K562 (cell line): ENCODE measurements around the gene DIPK1A. TPM values are rescaled to one million over a fixed set of nuclear protein-coding genes. Genes with fewer than 3 reads are reported as not detected.

Experiments
- ATAC-seq: fragments of 200-7000 bp; cut with Tn5 transposase; 3 replicates; pipeline ENCODE4 v1.9.1; 2020; ENCODE audit warnings: moderate library complexity
- BruUV-seq: library from RNA; stranded (reverse); fragments of 400-500 nt; replicated peaks from 2 replicates; lab custom pipeline; 2021; lab: Mats Ljungman, UMichigan
- CTCF ChIA-PET: fragments of 300-600 bp; formaldehyde crosslinking; extraction: SDS; loops from one replicate; lab custom pipeline; 2021; ENCODE audit warnings: low intra/inter-chr PET ratio; lab: Yijun Ruan, JAX
- POLR2A ChIA-PET: fragments of 300-600, 350-650 bp; sonication (Branson Sonifier 250); formaldehyde crosslinking; extraction: SDS; loops from one replicate; lab custom pipeline; 2021; ENCODE audit warnings: antibody characterized with exemption, inconsistent platforms; lab: Yijun Ruan, JAX
- DNase-seq, 4 experiments: peaks; one replicate each; pipeline versions ENCODE4 v3.0.0 to v3.0.0-alpha.2; 2011 to 2018; ENCODE audit warnings: low spot score in 3 of 4, mixed read lengths in 3 of 4; ENCODE audit errors: extremely low read depth in 1 of 4
- FAIRE-seq: peaks from 2 replicates; lab custom pipeline; 2011; peaks lifted over from hg19 to GRCh38; lab: Jason Lieb, UNC
- H2AFZ ChIP-seq: 2 replicates; pipeline ENCODE4 v1.6.0; 2011; ENCODE audit warnings: low read depth, low read length, control low read depth, inconsistent platforms
- H3K27ac ChIP-seq: fragments of 200-600 bp; 3 replicates; pipeline ENCODE4 v1.8.0; 2011; ENCODE audit warnings: low read depth, mild to moderate bottlenecking, control low read depth, inconsistent platforms, low read length, moderate library complexity, mixed read lengths; ENCODE audit errors: extremely low read depth
- H3K27me3 ChIP-seq, 2 experiments: fragments of 300-600 bp in 1 of 2; 2 replicates in 1 of 2; 3 replicates in 1 of 2; pipeline versions ENCODE4 v1.6.0 to v1.8.0; 2011; ENCODE audit warnings: inconsistent platforms in 2 of 2, low read length in 2 of 2, mild to moderate bottlenecking in 1 of 2, mixed read lengths in 1 of 2, moderate library complexity in 1 of 2; ENCODE audit not compliant: control insufficient read depth in 2 of 2, insufficient read depth in 2 of 2
- H3K36me3 ChIP-seq: fragments of 300-600 bp; 3 replicates; pipeline ENCODE4 v1.8.0; 2011; ENCODE audit warnings: mild to moderate bottlenecking, low read length, inconsistent platforms; ENCODE audit not compliant: control insufficient read depth, insufficient read depth
- H3K4me1 ChIP-seq, 2 experiments: fragments of 200-600 bp in 1 of 2; replicated peaks in 1 of 2; 2 replicates in 1 of 2; 3 replicates in 1 of 2; pipeline versions ENCODE4 v1.5.1 to v1.8.0; 2011; ENCODE audit warnings: inconsistent platforms in 2 of 2, low read length in 2 of 2, mild to moderate bottlenecking in 1 of 2, mixed read lengths in 1 of 2, moderate library complexity in 1 of 2; ENCODE audit not compliant: control insufficient read depth in 2 of 2, insufficient read depth in 2 of 2
- H3K4me2 ChIP-seq: 2 replicates; pipeline ENCODE4 v1.6.1; 2011; ENCODE audit warnings: low read length, control low read depth, inconsistent platforms, mixed read lengths; ENCODE audit not compliant: insufficient read depth
- H3K4me3 ChIP-seq: fragments of 200-600 bp; sonication (generic), shearing (Covaris generic); 2 replicates; pipeline ENCODE4 v1.5.1; 2016; ENCODE audit warnings: control low read depth, inconsistent platforms
- H3K79me2 ChIP-seq: fragments of 200-600 bp; 3 replicates; pipeline ENCODE4 v1.8.0; 2011; ENCODE audit warnings: low read length, inconsistent platforms; ENCODE audit not compliant: control insufficient read depth, insufficient read depth
- H3K9ac ChIP-seq, 2 experiments: 2 replicates each; pipeline versions ENCODE4 v1.6.0 to v1.6.1; 2011; ENCODE audit warnings: low read depth in 2 of 2, low read length in 2 of 2, control low read depth in 1 of 2, inconsistent platforms in 1 of 2, mild to moderate bottlenecking in 1 of 2, mixed read lengths in 1 of 2; ENCODE audit not compliant: insufficient read depth in 1 of 2
- H3K9me1 ChIP-seq: one replicate; pipeline ENCODE4 v1.6.0; 2011; ENCODE audit warnings: inconsistent platforms, mild to moderate bottlenecking, low read length, moderate library complexity; ENCODE audit not compliant: control insufficient read depth, insufficient read depth
- H3K9me3 ChIP-seq: replicated peaks from 2 replicates; pipeline ENCODE4 v1.5.1; 2011; ENCODE audit warnings: low read depth, low read length, inconsistent platforms; ENCODE audit not compliant: control insufficient read depth, insufficient read depth
- H4K20me1 ChIP-seq: replicated peaks from 2 replicates; pipeline ENCODE4 v1.6.1; 2011; ENCODE audit warnings: low read length, inconsistent platforms, mixed read lengths; ENCODE audit not compliant: control insufficient read depth, insufficient read depth
- HNRNPH1 ChIP-seq: fragments of 200-400 bp; formaldehyde crosslinking; optimal IDR thresholded peaks from 2 replicates; pipeline ENCODE3; 2017; ENCODE audit warnings: low read depth, mild to moderate bottlenecking, low read length, moderate library complexity
- KDM5B ChIP-seq: fragments of 200-600 bp; sonication (generic); IDR thresholded peaks from 2 replicates; pipeline ENCODE4 v1.6.1; 2012; ENCODE audit warnings: low read depth, mild to moderate bottlenecking, moderate library complexity, low read length, control low read depth, inconsistent platforms; ENCODE audit not compliant: insufficient replicate concordance
- MCM3 ChIP-seq: fragments of 450-650 bp; IDR thresholded peaks from 2 replicates; pipeline ENCODE4 v1.6.1; 2016
- MXD1 ChIP-seq: fragments of 250-450 bp; sonication (Bioruptor Pico); IDR thresholded peaks from 2 replicates; pipeline ENCODE4 v1.8.0; 2021; ENCODE audit warnings: borderline replicate concordance, mild to moderate bottlenecking, moderate library complexity; ENCODE audit not compliant: poor library complexity, severe bottlenecking
- SOX6 ChIP-seq: fragments of 450-650 bp; IDR thresholded peaks from 2 replicates; pipeline ENCODE4 v1.6.1; 2014; ENCODE audit warnings: mild to moderate bottlenecking
- STAT6 ChIP-seq: sonication (generic); formaldehyde crosslinking; IDR thresholded peaks from 2 replicates; pipeline ENCODE4 v1.8.1; 2023; ENCODE audit warnings: mild to moderate bottlenecking, missing genetic modification reagents
- ZBTB43 ChIP-seq: sonication (generic); formaldehyde crosslinking; IDR thresholded peaks from 2 replicates; pipeline ENCODE4 v1.8.0; 2023; ENCODE audit warnings: mild to moderate bottlenecking, missing genetic modification reagents
- WGBS: fragments of 100-300 bp; shearing (Covaris generic); methylation state at CpG from one replicate; pipeline ENCODE4 v1.1.6; 2016; ENCODE audit warnings: low coverage, mixed read lengths; ENCODE audit not compliant: insufficient coverage; ENCODE audit errors: missing lambda C conversion rate; 5-methylcytosine and 5-hydroxymethylcytosine counted together
- in situ Hi-C: fragments of 300-500 bp; cut with MboI; formaldehyde crosslinking; loops from 4 replicates; pipeline ENCODE4 v1.15.0; 2018; ENCODE audit warnings: inconsistent platforms, mixed read lengths
- intact Hi-C: fragments of 100-400 bp; cut with micrococcal nuclease; formaldehyde crosslinking; loops from 2 replicates; pipeline ENCODE4 v1.14.2; 2022
- polyA plus RNA-seq, 8 experiments: library from polyadenylated mRNA; depleted of rRNA in 4 of 8; stranded (reverse) in 5 of 8; unstranded in 3 of 8; fragments of >200 nt; fragmentation: Nextera tagmentation in 2 of 8; fragmentation: Illumina TruSeq in 1 of 8; extraction: Ambion mirVana in 2 of 8; extraction: Trizol in 1 of 8; gene quantifications; 2 replicates each; pipeline versions ENCODE4 v1.2.1 to v1.2.3, GENCODE V29; 2011 to 2014; ENCODE audit warnings: inconsistent platforms in 1 of 8, missing spikeins in 1 of 8
- total RNA-seq, 7 experiments: library from RNA; depleted of rRNA in 6 of 7; stranded (reverse); fragments of >200 nt in 6 of 7; fragmentation: Illumina TruSeq in 2 of 7; extraction: Trizol in 2 of 7; gene quantifications; 2 replicates each; pipeline versions ENCODE4 v1.2.1 to v1.2.3, GENCODE V29; 2011 to 2021; ENCODE audit warnings: low replicate concordance in 1 of 7

DIPK1A gene
- total and polyA plus RNA-seq, 9 of the 15 experiments (the other 6 are each of a cell fraction or from before 2014, with no cell fraction given): 0.54 to 2.5 (median 1.3) TPM

GRCh38 chr1:92886886-92887419 lies 74.3 kb downstream of the DIPK1A start (continued):
- TF ChIP-seq MXD1 (no peak), MCM3 (no peak)

- Histone ChIP-seq H3K79me2 (no peaks in the 10 kb centered on the region), H3K9me1 (no peaks in the 10 kb centered on the region), H3K27ac (no peak overlapping the region), H3K27me3 (no peaks in the 10 kb centered on the region), H2AFZ (no peak overlapping the region), H3K4me3 (no peak overlapping the region), H3K36me3 (no peaks in the 10 kb centered on the region), H3K9ac (no peak overlapping the region), H4K20me1 (no peaks in the 10 kb centered on the region; the same call in 1 of the 2 replicates), H3K4me1 (no peaks in the 10 kb centered on the region), H3K4me2 (no peak overlapping the region), H3K9me3 (no peaks in the 10 kb centered on the region)
- no peak for TF ChIP-seq HNRNPH1
- FAIRE-seq (no peak), DNase-seq (no peak), ATAC-seq (no peak)
- CTCF ChIA-PET: interaction anchor here (0.6 kb wide), 1 partner anchor 102 kb away, joined by 3 read pairs; no protein-coding TSS in a partner anchor
- POLR2A ChIA-PET: no interaction called here
- in situ Hi-C loops (no loop called here), intact Hi-C loops (no loop called here)
- 0% methylated on average over 1 of the region's 1 CpG for WGBS
- BruUV-seq: no TSS peak
Observed at GRCh38 chr1:92884195-92884594, 77.1 kb downstream of the DIPK1A start.

GRCh38 chr1:92883297-92883696 lies 78.0 kb downstream of the DIPK1A start:
- ATAC-seq (no peak), FAIRE-seq (no peak), DNase-seq (no peak)
- ChIA-PET CTCF (no interaction called here), POLR2A (interaction anchor here (0.6 to 1.4 kb wide), 2 partner anchors 14 to 16 kb away, joined by 3 to 4 read pairs; no protein-coding TSS in a partner anchor)
- Histone ChIP-seq H3K27me3 (no peaks in the 10 kb centered on the region), H3K9me1 (no peaks in the 10 kb centered on the region), H3K36me3 (no peaks in the 10 kb centered on the region), H3K9me3 (no peaks in the 10 kb centered on the region), H3K4me1 (no peaks in the 10 kb centered on the region), H4K20me1 (no peaks in the 10 kb centered on the region; the same call in 1 of the 2 replicates), H3K4me3 (no peak overlapping the region), H3K79me2 (no peaks in the 10 kb centered on the region), H3K4me2 (no peak overlapping the region), H3K9ac (no peak overlapping the region), H2AFZ (no peak overlapping the region), H3K27ac (no peak overlapping the region)
- in situ Hi-C loops (no loop called here), intact Hi-C loops (no loop called here)
- BruUV-seq: no TSS peak
- TF ChIP-seq ZBTB43 (no peak), STAT6 (CRISPR knock-in tag) (no peak), SOX6 (no peak), KDM5B (no peak)
